Midbrain (tissue), 1 donor: ENCODE measurements around the gene GASK1A.
"Not testable (repeated sequence)": the region's sequence is repeated elsewhere in the genome, so short reads cannot be mapped to it uniquely, and the experiment has no call there.

ENCODE experiments used
- DNase-seq: peaks from one replicate; lab custom pipeline; 2025; lab: John Stamatoyannopoulos, UW

The GASK1A gene

GRCh38 chr3:42979044-42979972 is at the start of gene GASK1A:
TSS of gene GASK1A (plus strand) at chr3:42979311. CDS start at chr3:42979643, 332 bp downstream.
- DNase-seq: peak; percentile 42

DNA sequence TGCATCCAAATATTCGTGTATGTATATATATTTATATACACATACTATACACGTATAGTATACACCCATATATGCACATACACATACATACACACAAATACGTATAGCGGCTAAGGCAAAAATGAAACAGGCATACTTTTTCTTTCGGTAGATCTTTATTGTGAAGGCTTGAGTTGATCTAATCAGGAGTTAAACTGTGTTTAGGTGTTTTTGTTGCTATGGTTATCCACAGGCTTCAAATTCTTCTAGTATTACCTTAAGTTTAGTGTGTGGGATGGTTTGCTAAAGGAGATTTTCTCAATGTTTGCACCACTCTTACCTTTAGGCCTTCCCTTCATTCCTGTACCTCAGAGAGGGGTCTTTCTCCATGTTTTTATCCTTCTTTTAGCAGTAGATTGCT is 45.0 kb upstream of the GASK1A start:
- no peak for DNase-seq

- no peak for DNase-seq
These were observed 44.2 kb upstream of the GASK1A start for GRCh38 chr3:42934910-42935309.

- no peak for DNase-seq
These were observed 43.6 kb upstream of the GASK1A start for GRCh38 chr3:42935472-42935871.

DNA sequence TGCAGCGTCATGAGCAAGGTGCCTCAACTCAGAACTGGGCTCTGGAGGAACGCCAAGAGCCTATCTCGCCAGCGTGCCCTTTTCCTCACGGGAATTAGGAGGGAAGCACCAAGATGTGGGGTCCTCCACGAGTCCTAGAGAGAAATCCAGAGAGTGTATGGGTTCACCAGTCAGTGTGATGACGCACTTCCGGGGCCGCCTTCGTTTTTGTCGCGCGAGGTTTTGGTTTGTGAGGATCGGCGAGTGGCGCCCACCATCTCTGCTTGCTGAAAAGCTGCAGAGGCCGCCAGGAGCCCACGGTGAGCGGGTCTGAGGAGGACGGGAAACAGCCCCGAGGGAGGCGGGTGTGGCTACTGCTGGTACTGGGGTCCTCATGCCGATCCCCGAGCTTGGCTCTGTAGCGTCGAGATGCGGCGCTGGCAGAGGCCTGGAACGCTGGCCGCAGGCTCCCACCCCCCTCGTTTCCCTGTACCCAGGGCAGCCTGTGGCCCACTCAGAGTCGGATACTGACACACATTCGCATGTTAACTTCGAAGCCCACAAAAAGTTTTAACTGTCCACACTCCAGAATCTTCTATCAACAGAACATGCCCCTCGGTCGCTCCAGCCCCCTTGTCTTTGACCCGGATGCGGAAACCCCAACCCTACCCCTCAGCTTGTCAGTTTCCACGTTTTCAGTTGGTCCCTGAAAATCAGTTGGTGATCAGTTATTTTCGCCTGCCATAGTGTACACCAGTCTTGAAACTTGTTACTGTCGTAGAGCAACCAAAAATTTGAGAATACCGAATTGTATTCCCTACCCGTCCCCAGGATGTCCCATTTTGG is 42.7 kb upstream of the GASK1A start:
- no peak for DNase-seq

DNA sequence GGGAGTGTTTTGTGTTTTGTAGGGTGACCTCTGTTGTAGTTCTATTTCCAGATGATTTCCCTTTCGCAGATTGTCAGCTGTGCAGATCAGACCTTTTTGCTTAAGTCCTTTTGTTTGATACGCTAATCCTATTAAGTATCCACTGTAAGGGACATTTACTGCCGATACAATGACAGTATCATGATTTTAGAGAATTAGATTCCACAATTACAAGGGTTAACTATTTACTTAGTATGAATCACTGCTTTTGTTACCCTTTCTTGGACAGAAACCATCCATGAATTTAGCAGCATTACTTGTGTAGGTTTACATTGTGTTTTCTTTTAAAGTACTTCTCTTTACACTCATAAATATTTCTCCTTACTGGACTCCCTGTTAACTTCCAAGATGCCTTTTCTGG is 41.8 kb upstream of the GASK1A start:
- DNase-seq: no peak

- DNase-seq: no peak
These were observed 36.4 kb upstream of the GASK1A start for GRCh38 chr3:42942693-42943092.

- DNase-seq: no peak
These were observed 33.1 kb upstream of the GASK1A start for GRCh38 chr3:42946050-42946449.

GRCh38 chr3:42957573-42957972 is 21.5 kb upstream of the GASK1A start:
- no peak for DNase-seq

DNA sequence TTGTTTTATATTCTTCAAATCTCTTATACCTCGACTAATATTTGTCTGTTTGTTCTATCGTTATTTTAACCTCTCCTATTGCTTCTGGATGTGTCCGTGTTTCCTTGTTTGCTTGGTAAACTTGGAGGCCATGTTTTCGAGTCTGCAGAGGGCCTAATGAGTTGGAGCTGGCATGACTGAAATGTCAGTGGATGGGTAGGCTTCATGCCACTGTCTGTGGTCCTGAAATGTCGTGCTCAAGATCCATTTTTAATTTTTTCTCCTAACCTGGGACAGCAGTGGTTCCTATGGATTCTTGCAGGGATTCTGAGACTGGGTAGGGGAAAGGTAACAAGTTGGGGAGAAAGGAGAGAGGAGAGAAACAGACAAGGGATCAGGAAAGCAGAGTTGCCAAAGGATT is 18.8 kb upstream of the GASK1A start:
- DNase-seq: no peak

DNA sequence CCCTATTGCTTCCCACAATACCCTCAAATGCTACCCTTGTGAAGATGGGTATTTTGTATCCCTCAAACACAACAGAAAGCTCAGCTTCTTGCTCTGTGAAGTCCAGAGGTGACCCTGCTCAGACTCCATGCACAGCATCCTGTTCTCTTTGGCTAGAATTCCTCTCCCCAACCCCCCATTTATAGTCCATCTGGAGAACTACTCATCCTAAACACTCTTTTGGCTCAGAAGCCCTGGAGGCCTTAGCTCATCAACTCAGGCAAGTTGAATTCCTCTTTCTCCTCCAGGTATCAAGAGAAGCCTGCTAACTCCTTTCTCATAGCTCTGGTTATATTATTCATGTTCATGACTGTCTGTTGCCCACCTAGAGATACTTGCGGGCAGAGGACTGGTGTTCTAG is 18.3 kb upstream of the GASK1A start:
- DNase-seq: no peak

DNA sequence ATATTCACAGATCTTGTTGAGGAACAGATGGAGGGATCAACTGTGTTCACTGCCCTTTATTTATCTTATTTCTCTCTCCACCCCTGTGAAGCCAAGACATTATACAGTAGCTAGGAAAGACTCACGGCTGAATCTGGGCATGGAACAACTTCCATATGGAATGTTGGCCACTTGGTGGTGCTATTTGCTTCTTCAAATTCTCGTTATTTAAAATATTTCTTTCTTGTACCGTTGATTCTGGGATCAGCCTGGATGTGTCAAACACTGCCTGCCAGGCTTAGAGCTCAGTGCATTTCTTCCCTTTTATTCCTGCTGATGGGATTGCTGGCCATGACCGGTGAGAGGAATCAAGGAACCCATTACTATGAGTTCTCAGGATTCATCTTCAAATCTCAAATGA is 17.5 kb upstream of the GASK1A start:
- DNase-seq: peak; percentile 74

DNA sequence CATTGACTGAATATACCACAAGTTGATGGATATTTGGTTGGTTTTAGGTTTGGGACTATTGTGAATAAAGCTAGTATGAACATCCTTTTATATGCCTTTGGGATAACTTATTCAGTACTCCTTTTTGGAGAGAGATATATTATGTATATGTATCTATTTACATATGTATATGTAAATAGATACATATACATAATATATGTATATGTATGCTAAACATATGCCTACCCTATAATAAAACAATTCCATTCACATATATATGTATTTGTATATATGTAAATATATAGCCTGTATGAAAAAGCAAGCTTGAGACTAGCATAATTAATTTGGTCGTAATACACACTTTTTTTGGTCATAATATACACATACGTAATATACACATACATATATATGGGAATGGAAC is 15.8 kb upstream of the GASK1A start:
- no peak for DNase-seq

GRCh38 chr3:42964266-42964665 is 14.8 kb upstream of the GASK1A start:
- no peak for DNase-seq

DNA sequence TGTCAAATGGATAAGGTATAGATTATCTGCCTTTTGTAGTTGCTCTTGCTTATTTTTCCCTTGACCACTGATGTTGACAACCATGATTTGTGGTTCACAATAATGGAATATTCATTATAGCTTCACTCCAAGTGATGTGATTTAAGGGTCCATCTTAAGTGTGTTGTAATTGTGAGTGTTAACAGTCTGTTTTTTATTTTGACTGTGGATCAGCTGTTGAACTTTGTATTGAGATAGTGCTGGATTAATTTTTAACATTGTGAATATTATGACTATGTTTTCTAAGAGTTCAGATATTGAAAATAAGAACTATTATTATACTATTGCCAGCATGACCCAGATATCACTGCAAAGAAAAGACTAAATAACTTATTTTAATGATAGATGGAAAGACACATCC is 8.6 kb upstream of the GASK1A start:
- no peak for DNase-seq

- DNase-seq: no peak
These were observed 7.9 kb upstream of the GASK1A start for GRCh38 chr3:42970976-42971772.

DNA sequence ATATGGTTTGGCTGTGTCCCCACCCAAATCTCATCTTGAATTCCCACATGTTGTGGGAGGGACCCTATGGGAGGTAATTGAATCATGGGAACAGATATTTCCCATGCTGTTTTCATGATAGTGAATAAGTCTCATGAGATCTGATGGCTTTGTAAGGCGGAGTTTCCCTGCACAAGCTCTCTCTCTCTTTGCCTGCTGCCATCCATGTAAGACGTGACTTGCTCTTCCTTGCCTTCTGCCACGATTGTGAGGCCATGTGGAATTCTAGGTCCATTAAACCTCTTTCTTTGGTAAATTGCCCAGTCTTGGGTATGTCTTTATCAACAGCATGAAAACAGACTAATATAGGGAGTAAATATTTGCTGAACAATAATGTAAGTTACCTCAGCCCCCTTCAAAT is 4.2 kb upstream of the GASK1A start:
- not testable (repeated sequence) for DNase-seq

GRCh38 chr3:42975456-42975855 is 3.7 kb upstream of the GASK1A start:
- no peak for DNase-seq

DNA sequence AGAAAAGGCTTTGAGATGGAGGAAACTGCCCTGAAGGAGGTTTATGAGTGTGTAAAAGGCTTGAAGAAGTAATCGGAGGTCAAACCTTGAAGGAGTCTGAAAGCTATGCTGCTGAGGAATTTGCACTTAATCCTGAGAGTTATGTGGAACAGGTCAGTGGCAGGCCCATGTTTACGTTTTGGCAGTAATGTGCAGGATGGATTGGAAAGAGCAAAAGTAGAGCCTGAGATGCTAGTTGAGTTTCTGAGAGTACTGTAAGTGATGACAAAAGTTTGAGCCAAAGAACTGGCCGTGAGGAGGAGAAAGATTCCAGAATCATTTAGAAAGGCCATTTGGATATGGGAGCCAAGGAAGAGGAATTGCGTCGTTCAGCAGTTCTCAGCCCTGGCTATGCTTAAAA is 3.2 kb upstream of the GASK1A start:
- no peak for DNase-seq

DNA sequence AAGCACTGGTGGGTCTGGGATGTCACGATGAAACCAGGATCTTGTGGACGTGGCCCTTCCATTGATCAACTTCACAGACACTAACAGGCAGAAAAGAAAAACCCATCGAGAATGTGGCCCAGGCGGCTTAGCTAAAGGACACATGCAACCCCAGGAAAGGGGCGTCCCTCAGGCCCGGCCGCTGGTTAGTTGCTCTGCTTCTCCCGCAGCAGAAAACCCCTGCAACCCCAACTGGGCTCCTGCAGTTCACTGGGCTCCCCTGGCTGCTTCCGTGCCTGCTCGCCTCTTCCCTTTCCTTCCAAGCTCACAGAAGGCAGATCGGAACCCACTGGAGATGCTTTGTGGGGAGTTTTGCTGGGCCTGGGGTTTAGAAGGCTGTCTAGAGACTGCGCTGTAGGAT is 1.1 kb downstream of the GASK1A start:
- no peak for DNase-seq

DNA sequence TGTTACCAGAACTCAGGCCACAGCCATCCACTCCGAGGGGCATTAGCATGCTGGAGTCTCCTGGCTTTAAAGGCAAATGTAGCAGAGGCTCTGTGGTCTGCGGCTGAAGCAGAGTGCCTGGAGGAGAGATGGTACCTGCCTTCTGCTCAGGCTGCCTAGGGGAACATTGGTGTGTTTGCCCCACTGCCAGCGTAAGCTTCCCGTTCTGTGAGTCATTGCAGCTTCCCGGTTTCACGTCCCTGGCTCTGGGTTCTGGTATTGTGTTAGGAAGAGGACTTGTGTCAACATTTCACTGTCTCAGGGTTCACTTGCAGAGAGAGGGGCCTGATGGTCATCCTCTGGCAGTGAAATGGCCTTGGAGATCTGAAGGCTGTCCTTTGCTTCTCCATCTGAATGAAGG is 1.8 kb downstream of the GASK1A start:
- no peak for DNase-seq
